GM12892 (cell line): Measurements from ENCODE around the gene KLF7.

ENCODE experiments used
- POLR2A ChIP-seq: IDR thresholded peaks from 2 replicates; pipeline ENCODE4 v1.6.1; 2011; ENCODE audit warnings: low read depth, low read length, control low read depth
- POLR2AphosphoS5 ChIP-seq: IDR thresholded peaks from 2 replicates; pipeline ENCODE4 v1.6.1; 2011; ENCODE audit warnings: low read depth, low read length, control low read depth

- TF ChIP-seq POLR2A = no peak
- TF ChIP-seq POLR2AphosphoS5 = no peak
Measured at GRCh38 chr2:207082619-207083018, 83.1 kb downstream of the KLF7 start.
